Sciatic nerve (tissue), 2 donors: Measurements from ENCODE around the gene PRCC. TPM values are rescaled to one million over a fixed set of nuclear protein-coding genes. Genes with fewer than 3 reads are reported as not detected.

Experiments used
- ATAC-seq: fragments of 200-7000 bp; cut with Tn5 transposase; one replicate; pipeline ENCODE4 v1.9.1; 2020; ENCODE audit warnings: mild to moderate bottlenecking, moderate library complexity
- DNase-seq: peaks from one replicate; pipeline ENCODE4 v3.0.0-alpha.2; 2020; ENCODE audit warnings: low spot score
- intact Hi-C: fragments of 100-400 bp; cut with DNase I; formaldehyde crosslinking; loops from one replicate; pipeline ENCODE4 v1.14.2; 2022
- total RNA-seq: library from RNA; stranded (reverse); fragmentation: NEBNext Ultra II Directional; extraction: Animal tissue kit (Norgen Biotek cat#: 25700); gene quantifications from one replicate; pipeline ENCODE4 v1.2.1, GENCODE V29; 2021
- donor health status: DM: no; HTN: no; CAD: no.
- donor health status: DM: no; HTN: no; CAD: no.

Gene PRCC
- total RNA-seq, 1 donor from 2014 or later = 52.8 TPM

DNA sequence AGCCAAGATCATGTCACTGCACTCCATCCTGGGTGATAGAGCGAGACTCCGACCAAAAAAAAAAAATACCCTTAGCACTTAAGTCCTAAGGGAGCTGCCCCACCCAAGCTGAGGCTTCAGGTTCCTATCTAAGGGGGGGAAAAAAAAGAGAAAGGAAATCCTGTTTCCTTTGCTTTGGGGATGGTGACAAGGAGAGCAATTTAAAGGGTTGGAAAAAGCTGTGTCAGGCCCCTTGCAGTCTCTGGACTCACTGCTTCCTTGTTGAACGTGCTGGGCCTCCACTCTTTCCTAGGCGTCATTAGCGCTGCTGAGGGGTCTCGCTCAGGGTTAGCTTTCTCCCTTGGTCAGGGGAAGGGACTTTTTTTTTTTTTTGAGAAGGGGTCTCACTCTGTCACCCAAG is 18.1 kb downstream of the PRCC start:
- intact Hi-C loops = no loop called here
- no peak for DNase-seq
- ATAC-seq = no peak

DNA sequence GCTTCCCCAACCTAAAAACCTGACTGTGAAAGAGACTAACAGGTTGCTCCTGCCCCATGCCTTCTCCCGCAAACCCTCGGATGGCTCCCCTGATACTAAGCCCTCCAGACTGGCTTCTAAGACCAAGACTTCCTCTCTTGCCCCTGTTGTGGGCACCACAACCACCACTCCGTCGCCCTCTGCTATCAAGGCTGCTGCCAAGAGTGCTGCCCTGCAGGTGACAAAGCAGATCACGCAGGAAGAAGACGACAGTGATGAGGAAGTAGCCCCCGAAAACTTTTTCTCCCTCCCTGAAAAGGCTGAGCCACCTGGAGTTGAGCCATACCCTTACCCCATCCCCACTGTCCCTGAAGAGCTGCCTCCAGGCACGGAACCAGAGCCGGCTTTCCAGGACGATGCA is 19.3 kb downstream of the PRCC start:
- DNase-seq (no peak), ATAC-seq (no peak)
- intact Hi-C loops = no loop called here

DNA sequence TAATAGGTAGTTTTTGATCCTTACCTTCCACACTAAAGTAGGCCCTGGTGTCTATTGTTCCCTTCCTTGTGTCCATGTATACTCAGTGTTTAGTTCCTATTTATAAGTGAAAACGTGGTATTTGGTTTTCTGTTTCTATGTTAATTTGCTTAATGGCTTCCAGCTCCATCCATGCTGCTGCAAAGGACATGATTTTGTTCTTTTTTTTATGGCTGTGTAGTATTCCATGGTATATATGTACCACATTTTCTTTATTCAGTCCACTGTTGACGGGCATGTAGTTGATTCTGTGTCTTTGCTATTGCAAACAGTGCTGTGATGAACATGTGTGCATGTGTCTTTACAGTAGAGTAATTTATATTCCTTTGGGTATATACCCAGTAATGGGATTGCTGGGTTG is 20.8 kb downstream of the PRCC start:
- DNase-seq = no peak
- intact Hi-C loops = no loop called here
- no peak for ATAC-seq

DNA sequence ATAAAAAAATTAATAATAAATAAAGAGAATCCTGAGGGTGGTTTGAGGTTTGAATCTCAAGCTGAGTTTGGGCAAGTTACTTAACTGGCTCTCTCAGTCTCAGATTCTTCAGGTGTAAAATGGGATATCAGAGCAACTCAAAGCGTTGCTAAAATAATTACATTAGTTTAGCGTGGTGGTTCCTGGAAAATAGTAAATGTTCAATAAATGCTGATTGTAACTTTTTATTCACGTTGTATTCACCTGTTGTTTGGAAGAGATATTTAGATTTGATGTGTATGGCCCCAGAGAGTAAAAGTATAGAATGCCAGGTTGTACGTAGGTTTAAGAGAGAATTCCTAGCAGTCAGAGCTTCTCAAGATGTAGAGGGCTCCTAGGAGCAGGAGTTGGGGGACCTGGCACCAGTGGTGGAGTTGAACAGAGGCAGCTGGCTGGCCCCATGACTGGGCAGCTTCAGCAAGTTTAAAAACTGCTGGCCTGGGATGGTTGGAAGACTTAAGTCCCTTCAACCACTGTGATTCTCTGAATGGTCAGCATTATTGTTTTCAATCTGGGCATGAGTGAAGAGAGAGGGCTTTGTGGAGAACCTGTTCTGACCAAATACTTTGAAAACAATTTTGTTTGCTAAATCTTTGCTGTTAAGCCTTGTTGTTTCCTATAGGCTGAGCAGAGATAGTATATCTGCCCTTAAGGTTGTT is 22.4 kb downstream of the PRCC start:
- DNase-seq (no peak), ATAC-seq (no peak)
- intact Hi-C loops = no loop called here

DNA sequence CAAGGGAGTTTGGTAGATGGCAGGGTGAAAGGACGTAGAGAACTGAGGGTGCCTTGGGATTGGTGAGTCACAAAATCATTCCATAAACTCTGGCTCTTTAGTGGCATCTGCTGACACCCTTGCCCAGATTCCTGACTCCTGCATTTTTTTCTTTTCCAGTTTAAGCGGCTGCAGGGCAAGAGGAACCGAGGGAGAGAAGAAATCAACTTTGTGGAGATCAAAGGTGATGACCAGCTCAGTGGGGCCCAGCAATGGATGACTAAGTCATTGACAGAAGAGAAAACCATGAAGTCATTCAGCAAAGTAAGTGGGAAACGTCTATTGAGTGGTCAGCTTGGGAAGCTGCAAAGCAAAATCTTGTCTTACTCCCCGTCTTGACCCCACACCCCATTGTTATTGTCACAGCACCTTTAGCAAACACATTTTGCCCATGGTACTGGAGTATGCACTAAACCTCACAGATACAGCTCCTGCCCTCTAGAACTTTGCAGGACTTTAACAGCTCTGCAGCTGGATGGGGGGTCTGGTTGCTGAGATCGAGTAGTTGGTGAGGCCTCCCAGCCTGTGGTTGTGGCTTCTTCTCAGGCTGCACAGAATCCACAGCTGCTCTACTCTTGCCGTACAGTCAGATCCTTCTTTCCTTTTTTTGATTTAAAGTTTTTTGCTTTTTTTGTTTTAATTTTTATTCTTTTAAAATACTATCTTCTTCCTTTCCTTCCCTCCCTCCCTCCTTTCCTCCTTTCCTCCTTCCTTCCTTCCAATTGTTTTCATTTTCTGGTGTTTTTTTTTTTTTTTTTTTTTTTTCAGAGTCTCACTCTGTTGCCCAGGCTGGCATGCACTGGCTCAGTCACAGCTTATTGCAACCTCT is 27.4 kb downstream of the PRCC start:
- ATAC-seq = no peak
- intact Hi-C loops = no loop called here
- DNase-seq = no peak

DNA sequence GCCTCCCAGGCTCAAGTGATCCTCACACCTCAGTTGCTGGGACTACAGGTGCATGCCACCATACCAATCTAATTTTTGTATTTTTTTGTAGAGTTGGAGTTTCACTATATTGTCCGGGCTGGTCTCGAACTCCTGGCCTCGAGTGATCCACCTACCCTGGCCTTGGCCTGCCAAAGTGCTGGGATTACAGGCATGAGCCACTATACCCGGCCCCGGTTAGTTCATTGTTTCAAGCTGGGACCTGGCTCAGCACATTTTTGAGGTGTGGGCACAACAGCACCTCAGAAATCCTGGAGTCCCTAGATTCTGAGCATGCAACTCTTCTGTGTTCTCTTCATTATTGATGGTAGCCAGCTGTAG is 28.0 kb downstream of the PRCC start:
- DNase-seq (no peak), ATAC-seq (no peak)
- intact Hi-C loops = no loop called here

DNA sequence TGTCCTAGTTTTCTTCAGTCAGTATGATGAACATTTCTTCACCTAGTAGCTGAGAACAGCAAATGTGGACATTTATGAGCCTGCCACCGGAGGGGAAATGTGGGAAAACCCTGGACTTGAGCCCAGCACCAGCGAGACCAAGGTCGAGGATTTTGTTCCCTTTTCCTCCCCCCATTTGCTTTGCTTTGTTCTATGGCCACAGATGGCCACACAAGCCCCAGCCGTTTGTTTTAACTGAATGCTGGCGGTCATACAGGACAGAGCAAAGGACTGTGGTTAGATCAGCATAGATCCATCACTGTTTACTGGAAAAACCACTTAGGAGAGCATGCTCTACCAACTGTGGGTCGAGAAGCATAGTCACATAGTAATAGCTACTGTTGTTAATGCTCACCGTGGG is 28.5 kb downstream of the PRCC start:
- ATAC-seq (no peak), DNase-seq (no peak)
- intact Hi-C loops = no loop called here

DNA sequence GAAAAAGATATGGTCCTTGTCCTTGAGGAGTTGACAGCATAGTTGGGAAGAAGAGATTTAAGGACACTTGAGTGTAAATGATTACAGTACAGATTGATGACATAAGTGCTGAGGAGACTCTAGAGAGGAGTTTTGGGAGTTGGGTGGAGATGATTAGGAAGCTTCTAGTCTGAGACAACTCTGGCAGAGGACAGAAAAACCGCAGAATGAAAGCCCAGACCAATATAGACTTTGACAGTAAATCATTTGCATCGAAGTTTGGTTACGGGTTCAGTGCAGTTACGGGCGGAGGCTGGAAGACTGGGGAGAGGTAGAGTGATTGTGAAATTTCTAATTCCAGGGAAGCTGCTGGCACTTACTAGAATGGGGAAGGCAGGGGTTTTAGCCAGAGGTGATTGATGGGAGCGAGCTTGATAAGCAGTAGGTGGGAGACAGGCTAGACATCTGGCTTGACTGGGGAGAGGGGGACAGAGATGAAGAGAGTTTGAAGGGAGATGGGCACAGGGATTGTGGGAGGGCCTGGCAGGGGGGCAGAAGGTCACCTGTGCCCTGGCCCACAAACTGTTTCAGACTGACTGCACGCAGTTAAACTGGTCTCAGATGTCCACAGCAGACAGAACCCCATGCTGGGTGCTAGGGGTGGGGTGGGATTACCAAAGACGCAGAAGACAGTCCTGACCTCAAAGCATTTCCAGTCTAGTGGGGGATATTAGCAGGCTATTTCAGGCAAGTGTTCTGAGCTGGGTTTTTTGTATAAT is 29.2 kb downstream of the PRCC start:
- intact Hi-C loops = no loop called here
- no peak for ATAC-seq
- no peak for DNase-seq

DNA sequence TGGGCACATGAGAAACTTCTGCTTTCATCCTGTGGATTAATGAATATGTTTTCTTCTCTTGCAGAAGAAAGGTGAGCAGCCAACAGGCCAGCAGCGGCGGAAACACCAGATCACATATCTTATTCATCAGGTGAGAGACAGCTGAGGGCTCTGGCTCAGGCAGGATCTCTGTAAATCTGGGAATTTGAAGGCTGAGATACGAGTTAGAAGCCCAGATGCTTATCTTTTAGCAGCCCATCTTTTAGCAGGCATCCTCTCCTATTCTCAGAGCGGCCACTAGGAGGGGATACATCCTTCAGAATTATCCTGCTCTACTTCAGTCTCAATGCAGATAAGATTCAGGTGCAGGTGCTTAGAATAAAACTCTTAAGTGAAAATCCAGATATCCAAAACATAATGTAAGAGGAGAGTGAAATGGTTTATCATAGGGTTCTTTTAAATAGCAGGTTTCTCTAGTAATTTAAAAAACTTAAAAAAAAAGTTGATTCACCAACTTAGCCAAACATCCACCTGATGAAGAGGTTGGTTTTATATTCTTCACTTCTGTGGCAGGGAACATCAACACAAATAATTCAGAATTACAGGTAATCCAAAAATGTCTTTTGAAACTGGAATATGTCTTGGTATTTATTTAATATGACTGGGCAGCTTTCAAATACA is 30.0 kb downstream of the PRCC start:
- ATAC-seq (no peak), DNase-seq (no peak)
- intact Hi-C loops = no loop called here

DNA sequence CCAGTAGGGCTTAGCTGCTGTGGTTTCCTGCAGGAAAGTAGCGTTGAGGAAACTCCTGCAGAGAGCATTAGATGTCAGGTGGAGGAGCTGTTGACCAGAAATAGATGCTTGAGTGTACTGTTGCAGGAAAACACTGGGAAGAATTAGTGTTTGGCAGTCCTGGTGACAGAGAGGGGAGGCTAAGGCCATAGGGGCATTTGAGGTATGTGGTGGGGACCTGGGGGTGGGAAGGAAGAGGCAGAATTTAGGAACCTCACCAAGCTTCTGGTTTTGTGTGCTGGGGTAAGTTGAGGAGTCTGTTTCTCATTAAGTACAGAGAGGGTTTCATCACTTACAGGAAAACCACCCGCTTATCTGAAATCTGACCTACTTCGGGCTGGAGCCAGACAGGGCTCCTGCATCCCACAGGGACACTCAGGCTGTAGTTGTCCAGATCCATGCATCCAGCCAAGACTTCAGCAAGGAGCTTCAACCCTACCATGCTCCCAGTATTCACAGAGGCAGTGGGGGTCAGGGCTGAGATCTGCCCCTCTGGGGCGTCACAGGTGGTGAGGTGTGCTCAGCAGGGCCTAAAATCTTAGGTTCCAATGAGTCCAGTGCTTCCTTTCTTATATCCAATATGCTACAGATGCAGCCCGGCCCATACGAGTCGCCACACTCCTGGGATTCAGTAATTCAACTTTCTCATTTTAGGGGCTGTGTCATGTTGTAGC is 34.2 kb downstream of the PRCC start:
- DNase-seq (no peak), ATAC-seq (peak; percentile 83)
- intact Hi-C loops = no loop called here

DNA sequence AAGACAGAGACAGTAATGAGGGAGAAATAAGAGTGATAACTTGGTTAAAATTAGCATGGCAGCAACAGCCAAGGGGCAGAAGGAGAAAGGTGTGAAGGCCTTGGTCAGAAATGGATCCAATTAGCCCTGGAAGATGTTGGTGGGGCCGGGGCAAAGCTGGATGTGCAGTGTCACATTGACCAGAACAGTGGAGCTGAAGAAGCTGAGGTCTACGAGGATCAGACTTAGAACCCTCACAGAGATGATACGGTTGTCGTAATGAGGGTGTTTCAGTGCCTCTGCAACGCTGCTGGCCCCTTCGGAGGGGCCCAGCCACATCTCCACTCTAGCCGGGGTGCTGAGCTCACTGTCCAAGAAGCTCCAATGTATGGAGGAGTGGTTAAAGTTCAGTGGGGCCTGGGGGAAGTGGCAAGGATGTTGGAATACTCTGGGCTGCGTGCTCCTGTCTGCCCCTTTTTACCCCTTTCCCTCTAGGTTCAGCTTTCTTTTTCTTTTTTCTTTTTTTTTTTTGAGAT is 35.1 kb downstream of the PRCC start:
- ATAC-seq = no peak
- DNase-seq = no peak
- intact Hi-C loops = no loop called here

DNA sequence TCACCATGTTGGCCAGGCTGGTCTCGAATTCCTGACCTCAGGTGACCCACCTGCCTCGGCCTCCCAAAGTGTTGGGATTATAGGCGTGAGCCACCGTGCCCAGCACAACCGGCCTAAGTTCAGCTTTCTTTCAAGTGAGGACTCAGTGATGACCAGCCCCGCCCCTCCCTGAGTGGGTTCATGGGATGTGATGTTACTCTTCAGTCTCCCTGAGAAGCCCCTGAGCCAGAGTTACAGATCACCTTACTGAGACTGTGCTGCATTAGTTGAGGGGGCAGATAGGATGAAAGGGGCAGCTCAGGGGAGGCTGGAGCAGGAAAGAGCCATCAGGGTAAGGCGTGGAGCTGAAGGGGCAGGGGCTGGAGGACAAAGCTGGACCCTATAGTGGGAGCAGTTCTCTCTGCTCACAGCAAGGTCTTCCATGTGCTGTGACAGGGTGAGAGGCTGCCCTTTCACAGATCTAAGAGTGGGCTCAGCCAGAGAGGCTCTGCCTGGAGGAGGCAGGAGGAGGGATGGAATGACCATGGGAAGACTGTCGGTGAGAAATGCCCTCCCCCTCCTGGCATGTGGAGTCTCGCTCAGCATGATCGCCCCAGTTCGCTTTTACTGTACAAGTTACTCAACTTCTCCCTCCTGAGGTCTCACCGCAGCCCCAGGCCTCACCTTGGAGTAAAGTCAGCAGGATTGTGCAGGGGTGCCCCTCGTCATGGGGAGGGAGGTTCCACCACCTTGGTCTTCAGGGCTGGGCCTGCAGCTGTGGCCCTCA is 35.9 kb downstream of the PRCC start:
- ATAC-seq = no peak
- no peak for DNase-seq
- intact Hi-C loops = no loop called here

DNA sequence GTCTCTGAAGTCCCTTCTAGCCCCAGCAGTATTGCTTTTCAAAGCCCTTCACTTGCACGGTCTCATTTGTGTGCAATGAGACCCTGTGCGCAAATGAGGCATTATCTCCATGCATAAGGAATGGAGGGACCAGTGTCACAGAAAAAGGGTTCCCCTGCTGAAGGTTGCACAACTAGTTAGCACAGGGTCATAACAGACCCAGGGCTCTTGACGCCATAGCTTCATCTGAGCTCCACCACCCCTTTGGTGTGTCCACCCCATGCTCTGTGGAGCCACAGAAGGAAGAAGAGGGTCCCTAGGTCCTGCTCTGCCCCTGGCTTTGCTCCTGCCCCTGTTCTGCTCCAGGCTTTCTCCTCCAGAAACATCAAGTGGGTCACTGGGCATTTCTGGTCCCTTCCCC is 36.7 kb downstream of the PRCC start:
- DNase-seq (no peak), ATAC-seq (no peak)
- intact Hi-C loops = no loop called here

DNA sequence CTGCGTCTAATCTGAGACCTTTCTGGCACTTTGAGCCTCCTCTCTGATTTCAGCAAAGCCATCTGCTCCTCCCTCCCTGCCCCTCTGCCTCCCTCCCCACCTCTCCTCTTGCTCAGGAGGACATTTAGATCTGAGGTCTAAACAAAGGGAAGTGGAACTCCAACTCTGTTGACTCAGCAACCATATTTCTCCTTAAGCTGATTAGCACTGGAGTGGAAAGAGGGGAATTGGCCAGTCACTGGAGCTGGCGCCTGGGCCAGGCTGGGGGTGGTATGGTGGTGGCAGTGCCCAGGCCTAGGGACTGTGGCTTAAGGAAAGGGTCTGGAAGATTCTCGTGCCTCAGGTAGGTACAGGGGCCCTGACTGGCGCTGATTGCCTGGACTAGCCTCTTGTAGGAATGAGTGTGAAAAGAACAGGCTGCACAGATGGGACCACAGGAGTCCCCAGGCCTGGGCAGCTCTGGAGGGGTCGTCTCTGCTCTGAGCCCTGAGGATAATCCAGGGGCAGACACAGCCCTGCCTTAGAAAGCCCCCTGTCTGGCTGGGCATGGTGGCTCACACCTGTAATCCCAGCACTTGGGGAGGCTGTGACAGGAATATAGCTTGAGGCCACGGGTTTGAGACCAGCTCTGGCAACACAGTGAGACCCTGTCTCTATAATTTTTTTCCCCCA is 37.4 kb downstream of the PRCC start:
- intact Hi-C loops = no loop called here
- DNase-seq (no peak), ATAC-seq (peak; percentile 8)

DNA sequence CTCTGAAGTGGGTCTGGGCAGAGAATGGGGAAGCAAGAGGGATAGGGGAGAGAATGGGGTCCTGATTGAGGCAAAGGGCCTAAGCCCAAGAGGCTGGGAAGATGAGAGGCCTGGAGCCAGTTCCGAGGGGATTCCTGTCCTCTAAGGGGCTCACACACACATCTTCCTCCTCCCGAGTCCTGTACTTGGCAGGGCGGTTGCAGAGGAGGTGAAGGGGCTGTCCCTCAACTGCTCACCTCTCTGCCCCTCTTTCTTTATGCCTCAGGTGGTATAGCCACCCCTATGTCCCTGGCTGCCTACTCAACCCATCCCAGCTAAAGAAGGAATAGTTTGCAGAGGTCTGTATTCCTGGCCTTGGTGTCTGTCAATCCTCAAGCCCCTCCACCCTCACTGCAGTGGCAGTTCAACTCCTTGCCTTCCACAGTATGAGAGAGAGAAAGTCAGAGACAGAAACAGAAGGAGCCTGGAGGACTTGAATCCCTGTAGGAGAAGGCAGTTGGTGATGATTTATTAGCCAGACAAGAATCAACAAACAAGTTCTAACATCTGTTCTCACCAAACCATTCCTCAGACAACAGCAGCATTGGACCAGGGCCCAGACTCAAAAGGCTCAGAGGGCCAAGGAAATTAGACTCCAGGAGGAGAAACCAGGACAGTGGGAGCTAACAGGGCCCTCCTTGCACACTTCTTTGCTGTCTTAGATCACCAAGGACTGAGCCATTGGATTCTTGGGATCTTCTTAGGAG is 38.6 kb downstream of the PRCC start:
- intact Hi-C loops = no loop called here
- peak; percentile 76 for DNase-seq
- peak; percentile 65 for ATAC-seq

DNA sequence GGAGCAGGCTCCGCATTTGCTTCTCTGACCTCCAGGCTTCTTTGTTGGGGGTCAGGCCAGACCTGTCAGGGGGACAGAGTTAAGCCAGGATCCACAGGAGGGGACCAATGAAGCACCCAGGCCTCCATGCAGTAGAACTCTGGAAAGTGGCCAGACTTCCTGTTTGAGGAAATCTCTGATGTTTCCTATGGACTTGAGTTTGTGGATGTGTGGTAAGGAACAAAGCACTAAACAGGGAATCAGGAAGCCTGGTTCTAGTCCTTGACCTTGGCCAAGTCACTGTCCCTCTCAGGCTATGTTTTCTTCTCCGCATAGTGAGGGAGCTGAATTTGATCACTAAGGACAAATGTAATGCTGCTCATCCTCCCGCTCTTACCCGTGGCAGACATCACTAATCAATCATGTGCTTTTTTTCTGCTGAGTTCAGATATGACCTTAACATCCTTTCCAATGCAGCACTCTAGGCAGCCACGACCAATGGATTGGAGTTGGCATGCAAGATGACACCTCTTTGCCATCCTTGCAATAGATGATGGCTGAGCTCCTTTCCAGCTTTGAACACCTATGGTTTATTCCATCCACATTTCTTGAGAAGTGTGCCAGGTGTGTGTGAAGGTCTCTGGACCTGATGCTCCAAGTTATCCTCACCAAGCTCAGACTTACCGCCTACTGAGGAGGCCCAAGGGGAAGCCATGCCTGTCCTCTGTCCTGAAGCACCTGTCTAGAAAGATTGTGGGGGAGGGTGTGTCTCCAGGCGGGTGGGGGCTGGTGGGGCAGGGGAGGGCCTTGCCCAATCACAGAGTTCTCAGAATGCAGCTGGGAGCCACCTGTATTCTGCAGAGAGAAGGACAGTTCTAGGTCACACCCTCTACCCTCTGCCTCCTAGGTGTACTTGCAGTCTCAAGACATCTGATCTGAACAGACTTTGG is 39.4 kb downstream of the PRCC start:
- ATAC-seq (no peak), DNase-seq (no peak)
- intact Hi-C loops = no loop called here
